Small intestine (tissue), 7 donors: ENCODE measurements around the gene NRXN3. TPM values are rescaled to one million over a fixed set of nuclear protein-coding genes. Genes with fewer than 3 reads are reported as not detected.
A peak's percentile ranks its signal among the peaks of the same experiment; 100 is the strongest.
"Not testable (repeated sequence)": the region's sequence is repeated elsewhere in the genome, so short reads cannot be mapped to it uniquely, and the experiment has no call there.

Experiments
- DNase-seq, 2 donors: peaks; one replicate each; pipeline versions ENCODE4 v3.0.0 to v3.0.0-alpha.2; 2013
- FAIRE-seq: peaks from 2 replicates; lab custom pipeline; 2012; peaks lifted over from hg19 to GRCh38; lab: Jason Lieb, UNC
- H3K27ac ChIP-seq, 3 donors: one replicate each; pipeline ENCODE4 v1.5.1; 2013; ENCODE audit warnings: low read length in 2 of 3, mild to moderate bottlenecking in 2 of 3, control low read depth in 1 of 3, inconsistent platforms in 1 of 3, low read depth in 1 of 3, moderate library complexity in 1 of 3
- H3K27me3 ChIP-seq, 3 donors: one replicate each; pipeline ENCODE4 v1.6.1; 2013; ENCODE audit warnings: low read length in 3 of 3, inconsistent platforms in 1 of 3; ENCODE audit not compliant: control insufficient read depth in 3 of 3, insufficient read depth in 3 of 3
- H3K36me3 ChIP-seq, 3 donors: one replicate each; pipeline ENCODE4 v1.6.1; 2013; ENCODE audit warnings: low read length in 3 of 3, inconsistent platforms in 1 of 3, low read depth in 1 of 3, mild to moderate bottlenecking in 1 of 3, moderate library complexity in 1 of 3; ENCODE audit not compliant: control insufficient read depth in 3 of 3, insufficient read depth in 2 of 3
- H3K4me1 ChIP-seq, 3 donors: one replicate each; pipeline ENCODE4 v1.6.1; 2013; ENCODE audit warnings: low read length in 2 of 3, inconsistent platforms in 1 of 3, low read depth in 1 of 3, mild to moderate bottlenecking in 1 of 3, moderate library complexity in 1 of 3; ENCODE audit not compliant: control insufficient read depth in 3 of 3, insufficient read depth in 2 of 3
- H3K4me3 ChIP-seq, 3 donors: one replicate each; pipeline ENCODE4 v1.5.1; 2013; ENCODE audit warnings: low read length in 3 of 3, control low read depth in 1 of 3, inconsistent platforms in 1 of 3, low read depth in 1 of 3, mild to moderate bottlenecking in 1 of 3, moderate library complexity in 1 of 3
- H3K9me3 ChIP-seq, 2 donors: one replicate each; pipeline ENCODE4 v1.6.1; 2013; ENCODE audit warnings: low read depth in 1 of 2, low read length in 1 of 2; ENCODE audit not compliant: control insufficient read depth in 2 of 2, insufficient read depth in 1 of 2
- WGBS, 3 donors: extraction: QIAGEN DNeasy Blood & Tissue Kit; methylation state at CpG; one replicate each; pipeline ENCODE4 v1.1.7; 2013; 5-methylcytosine and 5-hydroxymethylcytosine counted together
- polyA plus RNA-seq, 4 donors: library from polyadenylated mRNA; stranded (reverse) in 3 of 4; unstranded in 1 of 4; fragments of 200-250 nt in 3 of 4; fragments of 120-200 nt in 1 of 4; gene quantifications; one replicate each; pipeline versions ENCODE4 v1.2.1 to v1.2.3, GENCODE V29; 2013
- donor health status: healthy with polysubstance abuse.
- donor health status: control.
- donor health status: control.
- donor health status: Bipolar disorder and iron deficiency.
- donor health status: healthy.

The NRXN3 gene
- polyA plus RNA-seq, 4 donors, result 2.3 TPM; not detected in 2

- no peak overlapping the region for H3K27ac ChIP-seq
- no peaks in the 10 kb centered on the region for H3K36me3 ChIP-seq
- no peak overlapping the region for H3K4me3 ChIP-seq
- FAIRE-seq (no peak), DNase-seq (no peak)
- no peaks in the 10 kb centered on the region for H3K4me1 ChIP-seq
- peaks cover 0 to 12% of the 10 kb centered on the region in 2 donors for H3K9me3 ChIP-seq
- 65 to 76% (median 74%) methylated on average over 1 of the region's 1 CpG for WGBS, 3 donors
- H3K27me3 ChIP-seq, result no peaks in the 10 kb centered on the region
Observed at GRCh38 chr14:79742142-79742541, 1572.0 kb downstream of the NRXN3 start.

- H3K9me3 ChIP-seq, result no peaks in the 10 kb centered on the region
- H3K36me3 ChIP-seq, result no peaks in the 10 kb centered on the region
- no peaks in the 10 kb centered on the region for H3K4me1 ChIP-seq
- H3K27ac ChIP-seq, result no peak overlapping the region
- FAIRE-seq (no peak), DNase-seq (no peak)
- WGBS, 3 donors, result 76 to 85% (median 77%) methylated on average over 2 of the region's 2 CpGs
- no peaks in the 10 kb centered on the region for H3K27me3 ChIP-seq
- no peak overlapping the region for H3K4me3 ChIP-seq
Observed at GRCh38 chr14:79745046-79745445, 1574.9 kb downstream of the NRXN3 start.

- FAIRE-seq, result no peak
- WGBS, 3 donors, result 74 to 87% (median 75%) methylated on average over 2 of the region's 2 CpGs
Observed at GRCh38 chr14:79749065-79749464, 1578.9 kb downstream of the NRXN3 start.

GRCh38 chr14:79758985-79759384 lies 1588.8 kb downstream of the NRXN3 start:
- FAIRE-seq, result no peak
- H3K4me1 ChIP-seq, result no peaks in the 10 kb centered on the region
- peaks cover 0 to 5% of the 10 kb centered on the region in 2 donors for H3K9me3 ChIP-seq

More at GRCh38 chr14:79749065-79749464, 1578.9 kb downstream of the NRXN3 start:
- DNase-seq, result no peak
- Histone ChIP-seq H3K4me1 (no peaks in the 10 kb centered on the region), H3K27ac (no peak overlapping the region), H3K36me3 (no peaks in the 10 kb centered on the region), H3K4me3 (no peak overlapping the region), H3K9me3 (no peaks in the 10 kb centered on the region), H3K27me3 (no peaks in the 10 kb centered on the region)

DNA sequence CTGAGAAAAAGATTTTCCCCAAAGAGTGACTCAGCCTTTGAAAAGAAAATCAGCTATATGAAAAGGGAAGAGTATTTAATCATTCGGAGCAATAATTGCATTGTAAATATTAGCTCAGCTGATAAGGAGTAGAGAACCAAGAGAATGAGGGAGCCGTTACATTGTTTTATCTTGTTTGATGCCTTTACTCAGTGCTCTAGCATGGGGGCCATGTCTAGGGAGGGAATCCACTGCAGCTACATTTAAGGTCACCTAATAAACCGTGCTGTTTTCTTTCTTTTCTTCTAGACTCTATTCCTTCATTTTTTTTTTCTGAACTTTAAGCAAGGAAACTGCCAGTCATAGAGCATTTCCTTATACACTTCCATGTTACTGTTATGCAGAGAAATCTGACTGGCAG lies 1594.2 kb downstream of the NRXN3 start:
- Histone ChIP-seq H3K4me1 (peaks cover 0 to 2% (median 0%) of the 10 kb centered on the region in 3 donors), H3K4me3 (no peak overlapping the region), H3K27ac (no peak overlapping the region), H3K9me3 (peaks cover 0 to 3% of the 10 kb centered on the region in 2 donors), H3K27me3 (peaks cover 0 to 11% (median 0%) of the 10 kb centered on the region in 3 donors), H3K36me3 (no peaks in the 10 kb centered on the region)
- DNase-seq (peak; percentile 45 to 56), FAIRE-seq (no peak)
- WGBS, 3 donors, result 9 to 45% (median 34%) methylated on average over 3 of the region's 3 CpGs

More at GRCh38 chr14:79758985-79759384, 1588.8 kb downstream of the NRXN3 start:
- DNase-seq, result no peak
- H3K27me3 ChIP-seq, result peaks cover 0 to 5% (median 0%) of the 10 kb centered on the region in 3 donors
- H3K36me3 ChIP-seq, result no peaks in the 10 kb centered on the region
- no peak overlapping the region for H3K4me3 ChIP-seq
- H3K27ac ChIP-seq, result no peak overlapping the region

- no peaks in the 10 kb centered on the region for H3K36me3 ChIP-seq
- DNase-seq, result no peak
- peaks cover 0 to 3% of the 10 kb centered on the region in 2 donors for H3K9me3 ChIP-seq
- peaks cover 0 to 6% (median 0%) of the 10 kb centered on the region in 3 donors for H3K27me3 ChIP-seq
- 85 to 95% (median 91%) methylated on average over 2 of the region's 2 CpGs for WGBS, 3 donors
- H3K4me3 ChIP-seq, result no peak overlapping the region
- H3K4me1 ChIP-seq, result peaks cover 0 to 2% (median 0%) of the 10 kb centered on the region in 3 donors
- no peak for FAIRE-seq
- no peak overlapping the region for H3K27ac ChIP-seq
Observed at GRCh38 chr14:79766511-79766910, 1596.3 kb downstream of the NRXN3 start.

DNA sequence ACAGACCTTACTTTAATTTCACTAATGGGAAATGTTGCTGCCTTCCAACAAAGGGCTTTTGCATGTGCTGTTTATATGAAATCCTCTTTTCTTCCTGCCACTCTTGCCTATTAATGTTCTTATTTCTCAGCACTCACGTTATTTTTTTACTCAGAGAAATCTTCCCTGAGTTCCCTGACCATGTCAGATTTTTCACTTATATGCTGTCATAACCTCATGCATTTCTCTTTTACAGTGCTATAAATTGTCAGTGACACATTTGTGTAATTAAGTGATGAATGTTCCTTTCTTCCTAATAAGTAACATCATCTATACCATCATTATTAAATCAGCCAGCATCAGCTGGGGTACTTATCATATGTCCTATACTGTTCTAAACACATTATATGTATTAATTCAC lies 1597.1 kb downstream of the NRXN3 start:
- Histone ChIP-seq H3K4me3 (no peak overlapping the region), H3K27ac (no peak overlapping the region), H3K36me3 (no peaks in the 10 kb centered on the region), H3K4me1 (peaks cover 0 to 2% (median 0%) of the 10 kb centered on the region in 3 donors), H3K27me3 (peaks cover 0 to 6% (median 0%) of the 10 kb centered on the region in 3 donors), H3K9me3 (peaks cover 0 to 3% of the 10 kb centered on the region in 2 donors)
- no peak for FAIRE-seq
- no peak for DNase-seq
- WGBS, 3 donors, result 79 to 91% (median 86%) methylated on average over 1 of the region's 1 CpG

DNA sequence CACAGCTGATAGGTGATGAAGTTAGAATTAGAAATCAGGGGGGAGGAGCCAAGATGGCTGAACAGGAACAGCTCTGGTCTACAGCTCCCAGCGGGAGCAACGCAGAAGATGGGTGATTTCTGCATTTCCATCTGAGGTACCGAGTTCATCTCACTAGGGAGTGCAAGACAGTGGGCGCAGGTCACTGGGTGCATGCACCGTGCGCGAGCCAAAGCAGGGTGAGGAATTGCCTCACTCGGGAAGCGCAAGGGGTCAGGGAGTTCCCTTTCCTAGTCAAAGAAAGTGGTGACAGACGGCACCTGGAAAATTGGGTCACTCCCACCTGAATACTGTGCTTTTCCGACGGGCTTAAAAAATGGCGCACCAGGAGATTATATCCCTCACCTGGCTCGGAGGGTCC lies 1597.5 kb downstream of the NRXN3 start:
- not testable (repeated sequence) for H3K4me1 ChIP-seq, H3K27me3 ChIP-seq, H3K9me3 ChIP-seq, H3K4me3 ChIP-seq, H3K36me3 ChIP-seq, DNase-seq, FAIRE-seq, H3K27ac ChIP-seq
- WGBS, 3 donors, result 96 to 99% (median 97%) methylated on average over 10 to 14 of the region's 14 CpGs

DNA sequence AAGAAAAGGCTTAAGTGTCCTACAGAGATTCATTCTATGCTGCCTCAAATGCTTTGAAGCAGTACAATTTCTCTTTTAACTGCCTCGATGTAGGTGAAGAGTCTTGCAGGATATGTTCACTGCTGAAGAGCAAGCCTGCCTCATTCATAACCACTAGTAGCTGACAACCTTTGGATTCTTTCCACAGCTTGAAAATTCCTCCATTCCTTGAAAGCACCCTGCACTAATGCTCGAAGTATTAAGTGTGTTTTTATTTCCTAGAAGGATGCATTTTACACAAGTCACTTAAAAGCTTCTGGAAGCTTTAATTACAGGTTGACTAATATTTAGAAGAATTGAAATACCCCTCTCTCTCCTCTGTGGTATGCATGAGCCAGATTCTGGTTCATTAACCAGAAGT lies 1611.7 kb downstream of the NRXN3 start:
- H3K9me3 ChIP-seq, result peaks cover 0 to 3% of the 10 kb centered on the region in 2 donors
- WGBS, 3 donors, result 36 to 40% (median 36%) methylated on average over 2 of the region's 2 CpGs
- no peak overlapping the region for H3K27ac ChIP-seq
- no peak for DNase-seq
- FAIRE-seq, result no peak
- peaks cover 0 to 7% (median 0%) of the 10 kb centered on the region in 3 donors for H3K4me1 ChIP-seq
- H3K4me3 ChIP-seq, result no peak overlapping the region
- no peaks in the 10 kb centered on the region for H3K36me3 ChIP-seq
- H3K27me3 ChIP-seq, result no peaks in the 10 kb centered on the region
